ENCODE data around the gene OGFOD1. TPM values are rescaled to one million over a fixed set of nuclear protein-coding genes. Genes with fewer than 3 reads are reported as not detected.
"Not testable (repeated sequence)": the region's sequence is repeated elsewhere in the genome, so short reads cannot be mapped to it uniquely, and the experiment has no call there.

Gene OGFOD1
- total RNA-seq, 1 experiment from 2014 or later = 121 TPM

GRCh38 chr16:56479469-56479868 lies 28.1 kb downstream of the OGFOD1 start:
- no peak for DNase-seq (ENCODE audit: low read depth)

DNA sequence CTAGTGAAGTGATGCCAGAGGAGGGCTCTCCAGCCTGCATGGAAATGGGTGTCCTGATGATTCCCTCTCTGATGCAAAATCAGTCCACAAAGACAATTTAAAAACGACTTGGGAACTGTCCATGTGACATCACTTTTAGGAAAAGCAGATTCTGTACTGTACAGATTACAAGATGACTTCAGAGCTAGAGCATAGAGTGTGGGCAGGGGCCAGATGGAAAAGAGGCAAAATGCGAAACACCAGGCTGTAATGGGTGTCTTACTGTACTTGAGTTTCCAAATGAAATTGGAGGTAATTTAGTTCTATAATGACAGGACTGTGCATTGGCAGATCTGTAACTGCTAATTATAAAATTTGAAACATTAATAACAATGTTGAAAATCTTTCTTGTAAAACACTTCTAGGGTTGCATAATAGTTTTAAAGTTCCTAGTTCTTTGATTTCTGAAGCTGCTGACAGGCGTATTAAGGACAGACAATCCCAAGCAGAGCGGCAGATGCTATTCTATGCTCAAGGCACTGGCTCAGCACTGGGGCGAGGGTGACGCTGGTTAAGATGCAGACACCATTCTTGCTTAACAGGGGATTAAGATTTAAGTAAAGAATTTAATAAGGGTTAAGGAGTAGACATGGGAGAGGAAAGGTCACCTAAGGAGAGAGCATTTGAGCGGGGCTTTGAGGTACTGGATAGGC lies 29.6 kb downstream of the OGFOD1 start:
- no peak for DNase-seq (ENCODE audit: low read depth)

DNA sequence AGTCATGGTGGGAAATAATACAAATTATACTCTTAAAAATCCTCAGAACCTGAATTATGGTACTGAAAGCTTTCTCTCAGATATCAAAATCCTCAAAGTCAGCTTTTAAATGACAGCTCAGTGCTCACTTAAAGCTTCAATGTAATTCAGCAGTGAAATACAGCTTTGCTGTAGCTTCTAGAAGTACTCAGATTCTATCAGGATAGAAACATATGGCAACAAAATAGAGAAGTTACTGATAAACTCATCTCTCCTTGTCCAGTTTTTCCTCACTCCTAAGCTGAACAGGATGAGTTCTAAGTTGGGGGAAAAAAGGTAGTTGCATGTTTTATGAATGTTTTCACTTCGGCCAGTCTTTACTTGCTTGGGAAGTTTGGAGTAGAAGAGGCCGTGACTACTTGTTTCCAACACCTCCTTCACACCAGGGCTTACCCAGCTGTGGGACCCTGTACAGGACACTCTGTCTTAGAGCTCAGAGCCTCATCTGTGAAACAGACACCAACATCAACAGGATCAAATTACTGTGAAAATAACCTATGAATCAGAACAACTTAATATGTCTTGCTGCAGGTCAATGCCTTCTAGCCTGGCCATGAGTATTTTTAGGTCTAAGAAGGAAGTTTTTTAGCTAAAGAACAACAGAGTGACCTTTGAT lies 30.2 kb downstream of the OGFOD1 start:
- peak; percentile 56 for DNase-seq (ENCODE audit: low read depth)

- no peak for DNase-seq (ENCODE audit: low read depth)
Measured at GRCh38 chr16:56482683-56483236, 31.4 kb downstream of the OGFOD1 start.

GRCh38 chr16:56483394-56483793 lies 32.0 kb downstream of the OGFOD1 start:
- no peak for DNase-seq (ENCODE audit: low read depth)

DNA sequence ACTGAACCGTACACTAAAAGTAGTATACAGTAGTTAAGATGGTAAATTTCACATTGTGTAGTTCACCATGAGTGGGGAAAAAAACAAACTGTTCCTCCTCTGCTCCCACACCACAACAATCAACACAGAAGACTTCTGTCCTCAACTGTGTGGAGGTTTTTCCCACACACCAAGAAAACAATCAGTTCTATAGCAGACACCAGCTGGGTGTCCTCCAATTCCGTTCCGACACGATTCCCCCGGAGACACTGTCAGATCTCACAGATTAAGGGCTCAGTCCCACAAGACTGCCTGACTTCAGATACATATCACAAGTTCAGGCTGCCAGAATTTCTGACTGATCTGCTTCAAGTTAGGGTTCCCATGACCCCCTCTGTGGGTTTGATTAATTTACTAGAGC lies 36.7 kb downstream of the OGFOD1 start:
- no peak for DNase-seq (ENCODE audit: low read depth)

DNA sequence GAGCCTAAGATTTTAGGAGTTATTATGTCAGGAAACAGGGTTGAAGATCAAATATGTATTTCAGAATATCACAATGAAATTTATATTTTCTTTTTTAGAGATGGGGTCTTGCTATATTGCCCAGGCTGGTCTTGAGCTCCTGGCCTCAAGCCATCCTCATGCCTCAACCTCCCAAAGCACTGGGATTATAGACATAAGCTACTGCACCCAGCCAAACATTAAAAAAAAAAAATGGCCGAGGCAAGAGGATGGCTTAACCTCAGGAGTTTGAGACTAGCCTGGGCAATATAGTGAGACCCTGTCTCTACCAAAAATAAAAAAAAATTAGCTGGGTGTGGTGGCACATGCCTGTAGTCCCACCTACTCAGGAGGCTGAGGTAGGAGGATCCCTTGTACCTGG lies 37.5 kb downstream of the OGFOD1 start:
- DNase-seq (ENCODE audit: low read depth) = not testable (repeated sequence)

- no peak for DNase-seq (ENCODE audit: low read depth)
Measured at GRCh38 chr16:56491657-56492261, 40.4 kb downstream of the OGFOD1 start.

GRCh38 chr16:56493126-56493525 lies 41.8 kb downstream of the OGFOD1 start:
- no peak for DNase-seq (ENCODE audit: low read depth)

DNA sequence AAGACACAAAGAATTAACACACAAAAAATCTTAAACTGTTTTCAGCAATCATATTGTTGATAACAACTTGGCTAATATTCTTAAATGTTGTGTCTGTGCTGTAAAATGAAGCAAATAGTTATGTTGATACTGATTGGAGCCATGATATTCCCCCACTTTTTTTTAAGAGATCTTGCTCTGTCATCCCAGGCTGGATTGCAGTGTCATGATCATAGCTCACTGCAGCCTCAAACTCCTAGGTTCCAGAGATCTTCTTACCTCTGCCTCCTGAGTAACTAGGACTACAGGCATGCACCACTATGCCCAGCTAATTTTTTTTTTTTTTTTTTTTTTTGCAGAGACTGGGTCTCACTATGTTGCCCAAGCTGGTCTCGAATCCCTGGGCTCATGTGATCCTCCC lies 42.5 kb downstream of the OGFOD1 start:
- DNase-seq (ENCODE audit: low read depth) = no peak

GRCh38 chr16:56505181-56505580 lies 53.8 kb downstream of the OGFOD1 start:
- no peak for DNase-seq (ENCODE audit: low read depth)

DNA sequence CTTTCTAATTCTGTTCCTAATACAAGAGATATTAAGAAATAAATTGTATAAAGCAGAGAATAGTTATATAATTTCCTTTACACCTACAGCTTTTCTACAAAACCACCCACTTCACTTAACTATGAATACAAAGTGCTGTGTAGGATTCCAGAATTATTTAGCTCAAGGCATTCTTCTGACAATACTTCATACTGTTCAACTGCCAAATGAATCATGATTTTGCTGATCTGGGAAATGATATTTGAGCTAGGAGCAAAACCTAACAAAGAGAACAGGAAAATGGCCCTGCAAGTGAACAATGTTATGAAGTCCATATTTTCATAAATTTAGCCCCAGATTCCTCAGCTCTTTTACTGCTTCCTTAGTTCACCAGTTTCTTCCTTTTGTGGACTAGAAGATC lies 55.6 kb downstream of the OGFOD1 start:
- peak; percentile 29 for DNase-seq (ENCODE audit: low read depth)

- DNase-seq (ENCODE audit: low read depth) = no peak
Measured at GRCh38 chr16:56510544-56510943, 59.2 kb downstream of the OGFOD1 start.

GRCh38 chr16:56512025-56512424 lies 60.7 kb downstream of the OGFOD1 start:
- no peak for DNase-seq (ENCODE audit: low read depth)

GRCh38 chr16:56513091-56513490 lies 61.7 kb downstream of the OGFOD1 start:
- DNase-seq (ENCODE audit: low read depth) = no peak

DNA sequence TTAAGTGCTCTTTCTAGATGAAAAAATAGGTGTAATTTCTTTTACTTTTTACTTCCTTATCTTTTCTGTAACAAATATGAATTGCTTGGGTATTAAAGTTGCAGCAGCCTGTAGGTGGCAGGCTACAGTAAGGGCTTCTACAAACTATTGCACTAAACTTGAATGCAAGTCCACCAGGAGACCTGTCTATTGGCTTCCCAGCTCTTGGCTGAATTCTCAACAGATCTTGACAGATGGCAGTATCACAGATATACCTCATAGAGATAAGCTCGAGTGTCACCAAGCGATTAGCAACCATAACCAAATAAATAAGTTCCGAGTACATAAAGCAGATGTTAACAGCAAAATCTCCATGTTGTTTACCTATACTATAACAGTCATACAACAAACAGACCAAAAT lies 62.6 kb downstream of the OGFOD1 start:
- peak; percentile 65 for DNase-seq (ENCODE audit: low read depth)

DNA sequence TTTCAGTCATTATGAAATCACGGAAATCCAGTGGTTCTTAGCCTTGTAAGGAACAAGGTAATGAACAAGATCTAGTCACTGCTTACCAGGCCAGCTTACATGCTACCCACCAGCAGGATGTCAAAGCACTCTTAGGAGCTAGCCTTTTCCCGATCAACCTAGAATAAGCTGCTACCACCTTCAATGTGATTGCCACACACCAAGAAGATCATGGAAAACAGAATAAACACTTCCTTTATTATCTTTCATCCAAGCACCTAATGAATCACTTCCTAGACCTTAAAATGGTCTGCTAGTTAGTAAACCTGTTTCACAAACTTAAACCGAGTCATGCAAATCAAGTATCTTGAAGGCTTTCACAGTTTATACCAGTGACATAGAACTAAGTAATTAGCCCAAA lies 63.5 kb downstream of the OGFOD1 start:
- no peak for DNase-seq (ENCODE audit: low read depth)

DNA sequence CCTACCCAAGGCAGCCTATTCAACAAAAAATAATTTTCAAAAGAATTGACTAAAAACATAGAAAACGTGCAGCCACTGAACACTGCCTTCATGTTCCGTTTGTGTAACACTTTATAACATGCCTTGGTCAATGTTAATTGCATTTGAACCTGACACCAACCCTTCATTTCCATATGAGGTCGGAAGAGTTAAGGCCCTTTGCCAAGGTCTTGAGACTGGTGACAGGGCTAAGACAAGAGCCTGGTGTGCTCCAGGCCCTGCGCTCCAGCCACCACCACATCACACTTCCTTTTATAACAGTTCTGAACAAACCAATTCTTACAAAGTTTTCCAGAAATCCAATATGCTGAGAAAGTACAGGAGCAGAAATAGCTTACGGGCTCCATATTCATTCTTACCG lies 64.3 kb downstream of the OGFOD1 start:
- DNase-seq (ENCODE audit: low read depth) = no peak

DNA sequence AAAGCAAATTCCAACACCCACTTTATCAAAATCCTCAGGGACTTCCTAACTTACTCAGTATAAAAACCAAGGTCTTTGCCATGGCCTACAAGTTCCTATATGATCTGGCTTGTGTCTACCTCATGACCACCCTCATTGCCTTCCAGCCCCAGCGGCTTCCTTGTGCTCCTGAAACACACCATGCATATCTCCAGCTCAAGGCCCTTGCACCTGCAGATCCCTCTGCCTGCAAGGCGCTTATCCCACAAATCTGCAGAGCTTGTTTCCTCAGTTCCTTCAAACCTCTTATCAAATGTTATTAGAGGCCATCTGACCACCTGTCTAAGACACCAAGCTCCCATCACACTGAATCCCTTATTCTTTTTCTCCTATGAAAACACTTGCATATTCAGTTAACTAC lies 65.9 kb downstream of the OGFOD1 start:
- no peak for DNase-seq (ENCODE audit: low read depth)

DNA sequence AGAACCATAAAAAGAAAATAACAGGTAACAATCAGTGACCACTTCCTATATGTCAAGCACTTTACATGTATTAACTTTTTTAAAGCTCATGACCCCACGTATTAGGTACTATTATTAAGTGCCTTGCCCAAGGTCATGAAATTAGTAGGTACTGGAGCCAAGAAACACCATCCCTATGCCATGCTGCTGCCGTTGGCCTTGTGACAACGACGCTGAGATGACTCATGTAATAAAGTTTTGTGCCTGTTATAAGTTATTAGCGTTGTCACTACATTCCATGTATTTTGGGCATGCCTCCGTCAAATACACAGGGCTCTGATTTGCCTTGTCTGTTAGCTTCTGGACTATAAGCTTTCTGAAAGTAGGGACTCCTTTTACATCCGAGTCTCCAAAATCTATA lies 67.1 kb downstream of the OGFOD1 start:
- DNase-seq (ENCODE audit: low read depth) = no peak

GRCh38 chr16:56519459-56520250 lies 68.3 kb downstream of the OGFOD1 start, which contains the start of gene BBS2:
Gene BBS2, minus strand, starts transcription at chr16:56520024. Its CDS starts 162 bp downstream, at chr16:56519862.
- peak; percentile 83 for DNase-seq (ENCODE audit: low read depth)

DNA sequence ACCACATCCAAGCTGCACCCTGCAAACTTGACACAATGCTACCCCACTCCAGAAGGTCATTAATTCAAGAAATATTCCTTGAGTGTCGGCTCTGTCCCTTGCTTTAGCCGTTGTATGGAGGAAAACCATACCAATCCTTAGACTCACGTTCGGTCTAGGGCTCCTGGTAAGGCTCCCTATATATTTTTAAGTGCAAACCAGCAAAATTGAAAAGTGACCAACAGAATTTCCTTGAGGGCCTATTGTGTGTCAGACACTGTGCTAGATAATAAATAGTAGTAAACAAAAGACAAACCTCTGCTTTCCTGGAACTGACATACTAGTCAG lies 68.9 kb downstream of the OGFOD1 start:
- no peak for DNase-seq (ENCODE audit: low read depth)
